ENCODE data around the gene G6PC2.

DNA sequence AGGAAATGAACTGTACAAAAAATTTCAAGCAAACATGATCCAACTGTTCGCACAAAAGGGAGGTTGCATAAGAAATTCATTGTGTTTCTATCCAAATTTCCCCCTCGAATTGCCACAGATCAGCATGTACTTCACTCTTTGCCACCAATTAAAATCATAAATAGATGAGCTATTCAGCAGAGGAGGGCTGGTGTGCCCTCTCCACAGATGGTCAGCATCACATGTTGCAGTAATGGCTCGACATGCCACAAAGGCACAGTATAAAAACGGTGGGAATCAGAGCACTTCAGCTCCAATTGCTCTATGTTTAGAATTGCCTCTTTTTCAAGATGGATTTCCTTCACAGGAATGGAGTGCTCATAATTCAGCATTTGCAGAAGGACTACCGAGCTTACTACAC, at the start of gene G6PC2:
- TF ChIP-seq EZH2 (IDR thresholded peaks at IDR 0.05; ENCODE audit: borderline replicate concordance, low read depth, low read length, poor library complexity, severe bottlenecking), result no peak
- TF ChIP-seq, protein P1, sequence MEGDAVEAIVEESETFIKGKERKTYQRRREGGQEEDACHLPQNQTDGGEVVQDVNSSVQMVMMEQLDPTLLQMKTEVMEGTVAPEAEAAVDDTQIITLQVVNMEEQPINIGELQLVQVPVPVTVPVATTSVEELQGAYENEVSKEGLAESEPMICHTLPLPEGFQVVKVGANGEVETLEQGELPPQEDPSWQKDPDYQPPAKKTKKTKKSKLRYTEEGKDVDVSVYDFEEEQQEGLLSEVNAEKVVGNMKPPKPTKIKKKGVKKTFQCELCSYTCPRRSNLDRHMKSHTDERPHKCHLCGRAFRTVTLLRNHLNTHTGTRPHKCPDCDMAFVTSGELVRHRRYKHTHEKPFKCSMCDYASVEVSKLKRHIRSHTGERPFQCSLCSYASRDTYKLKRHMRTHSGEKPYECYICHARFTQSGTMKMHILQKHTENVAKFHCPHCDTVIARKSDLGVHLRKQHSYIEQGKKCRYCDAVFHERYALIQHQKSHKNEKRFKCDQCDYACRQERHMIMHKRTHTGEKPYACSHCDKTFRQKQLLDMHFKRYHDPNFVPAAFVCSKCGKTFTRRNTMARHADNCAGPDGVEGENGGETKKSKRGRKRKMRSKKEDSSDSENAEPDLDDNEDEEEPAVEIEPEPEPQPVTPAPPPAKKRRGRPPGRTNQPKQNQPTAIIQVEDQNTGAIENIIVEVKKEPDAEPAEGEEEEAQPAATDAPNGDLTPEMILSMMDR (conservative IDR thresholded peaks at IDR 0.05; ENCODE audit: low read depth, low read length), result no peak
